Duodenal mucosa (tissue), 2 donors: Measurements from ENCODE around the gene ADH4.
"Not testable (repeated sequence)": the region's sequence is repeated elsewhere in the genome, so short reads cannot be mapped to it uniquely, and the experiment has no call there.

Source experiments
- H3K27ac ChIP-seq: one replicate; pipeline ENCODE4 v1.7.0; 2013; ENCODE audit warnings: low read depth, low read length
- H3K27me3 ChIP-seq, 2 donors: one replicate each; pipeline ENCODE4 v1.7.0; 2013; ENCODE audit warnings: low read length in 2 of 2, control low read depth in 1 of 2; ENCODE audit not compliant: insufficient read depth in 2 of 2, control insufficient read depth in 1 of 2
- H3K36me3 ChIP-seq, 2 donors: one replicate each; pipeline ENCODE4 v1.7.0; 2013; ENCODE audit warnings: low read length in 2 of 2, control low read depth in 1 of 2; ENCODE audit not compliant: insufficient read depth in 2 of 2, control insufficient read depth in 1 of 2
- H3K4me1 ChIP-seq, 2 donors: one replicate each; pipeline ENCODE4 v1.7.0; 2013; ENCODE audit warnings: low read length in 2 of 2, control low read depth in 1 of 2; ENCODE audit not compliant: insufficient read depth in 2 of 2, control insufficient read depth in 1 of 2
- H3K4me3 ChIP-seq, 2 donors: one replicate each; pipeline ENCODE4 v1.7.0; 2013; ENCODE audit warnings: low read length in 2 of 2, low read depth in 1 of 2
- H3K9ac ChIP-seq, 2 donors: one replicate each; pipeline ENCODE4 v1.7.0; 2013; ENCODE audit warnings: low read length in 2 of 2, low read depth in 1 of 2
- H3K9me3 ChIP-seq, 2 donors: one replicate each; pipeline ENCODE4 v1.7.0; 2013; ENCODE audit warnings: low read length in 2 of 2, control low read depth in 1 of 2; ENCODE audit not compliant: control insufficient read depth in 1 of 2

Gene ADH4

DNA sequence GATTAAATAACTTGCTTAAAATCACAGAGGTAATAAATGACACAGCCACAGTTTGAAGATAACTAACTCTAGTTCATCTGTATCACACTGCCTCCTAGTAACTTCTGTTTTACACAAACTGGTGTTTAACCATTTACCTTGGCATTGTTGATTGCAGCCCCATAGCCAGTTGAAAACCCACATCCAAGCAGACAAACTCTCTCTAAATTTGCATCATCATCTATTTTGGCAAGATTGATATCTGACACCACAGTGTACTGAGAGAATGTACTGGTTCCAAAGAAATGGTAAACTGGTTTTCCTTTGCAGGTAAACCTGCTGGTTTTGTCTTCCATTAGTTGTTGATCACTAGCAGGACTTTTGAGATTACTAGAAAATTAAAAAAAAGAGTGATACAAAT, 7.8 kb downstream of the ADH4 start:
- Histone ChIP-seq H3K4me1 (no peaks in the 10 kb centered on the region), H3K36me3 (peaks cover 6 to 17% of the 10 kb centered on the region in 2 donors), H3K9ac (no peak overlapping the region), H3K27ac (no peak overlapping the region), H3K4me3 (no peak overlapping the region), H3K27me3 (no peaks in the 10 kb centered on the region), H3K9me3 (no peaks in the 10 kb centered on the region)

DNA sequence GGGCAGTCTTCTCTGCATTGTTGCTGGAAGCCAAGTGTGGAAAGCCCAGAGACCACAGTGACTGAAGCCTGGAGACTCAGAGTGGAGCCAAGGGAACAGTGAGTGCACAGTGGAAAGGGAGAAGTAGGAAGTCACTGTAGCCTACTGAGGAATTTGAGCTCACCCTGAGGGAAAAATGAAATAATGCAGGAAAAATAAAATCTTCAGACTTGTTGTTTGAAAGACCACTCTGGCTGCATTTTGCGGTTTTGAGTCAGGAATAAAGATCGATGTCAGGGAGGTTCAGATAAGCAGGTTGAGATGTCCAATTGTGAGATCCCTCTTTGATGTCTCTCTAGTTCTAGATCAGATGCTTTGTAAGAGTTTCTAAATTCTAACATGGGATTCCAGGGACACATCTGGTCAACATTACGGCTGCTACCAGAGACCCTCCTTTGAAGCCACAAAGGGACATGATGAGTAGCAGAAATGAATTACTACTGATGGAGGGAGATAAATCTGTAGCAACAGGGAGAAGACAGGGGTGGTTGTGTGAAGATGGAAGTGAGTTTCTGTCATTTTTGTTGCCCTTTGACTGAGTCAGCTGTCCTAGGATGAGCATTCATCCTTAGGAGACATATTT, 8.4 kb downstream of the ADH4 start:
- no peaks in the 10 kb centered on the region for H3K9me3 ChIP-seq
- H3K9ac ChIP-seq, result no peak overlapping the region
- no peaks in the 10 kb centered on the region for H3K4me1 ChIP-seq
- H3K27me3 ChIP-seq, result no peaks in the 10 kb centered on the region
- no peak overlapping the region for H3K27ac ChIP-seq
- H3K4me3 ChIP-seq, result no peak overlapping the region
- peaks cover 6 to 17% of the 10 kb centered on the region in 2 donors for H3K36me3 ChIP-seq

DNA sequence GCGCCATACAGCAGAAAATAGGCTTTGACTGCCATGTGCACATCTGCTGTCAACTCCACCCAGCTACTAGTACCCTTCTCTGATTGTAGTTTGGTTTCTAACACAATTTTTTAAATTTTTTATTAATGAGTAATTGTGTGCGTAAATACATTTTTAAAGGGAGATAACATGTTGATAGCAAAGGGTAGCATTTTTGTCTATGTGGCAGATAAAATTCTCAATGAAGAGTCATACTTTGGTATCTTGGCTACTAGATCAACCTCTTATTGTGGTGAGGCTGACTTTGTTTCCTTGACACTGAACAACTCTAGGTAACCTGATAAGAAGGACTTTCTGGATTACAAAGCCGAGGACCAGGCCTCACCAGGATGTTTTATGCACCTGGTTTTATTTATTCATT, 9.5 kb downstream of the ADH4 start:
- no peak overlapping the region for H3K27ac ChIP-seq
- H3K4me1 ChIP-seq, result no peaks in the 10 kb centered on the region
- H3K9me3 ChIP-seq, result no peaks in the 10 kb centered on the region
- no peak overlapping the region for H3K4me3 ChIP-seq
- peaks cover 6 to 17% of the 10 kb centered on the region in 2 donors for H3K36me3 ChIP-seq
- H3K9ac ChIP-seq, result no peak overlapping the region
- H3K27me3 ChIP-seq, result no peaks in the 10 kb centered on the region

DNA sequence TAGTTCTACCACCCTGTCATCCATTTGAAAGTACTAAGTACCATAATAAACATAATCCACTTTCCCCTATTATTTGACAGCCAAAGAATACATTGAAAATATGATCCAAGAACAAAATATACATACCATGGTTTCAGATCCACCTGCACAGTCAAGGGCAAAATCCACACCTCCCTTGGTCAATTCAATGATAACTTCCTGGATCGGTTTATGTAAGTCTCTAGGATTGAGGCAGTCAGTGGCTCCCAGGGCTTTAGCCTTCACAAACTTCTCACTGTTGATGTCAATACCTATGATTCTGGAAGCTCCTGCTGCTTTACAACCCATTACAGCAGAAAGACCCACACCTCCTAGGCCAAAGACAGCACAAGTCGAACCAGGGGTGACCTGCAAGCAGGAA, 12.7 kb downstream of the ADH4 start:
- H3K36me3 ChIP-seq, result peaks cover 6 to 12% of the 10 kb centered on the region in 2 donors
- no peaks in the 10 kb centered on the region for H3K4me1 ChIP-seq
- H3K27ac ChIP-seq, result no peak overlapping the region
- no peaks in the 10 kb centered on the region for H3K27me3 ChIP-seq
- H3K4me3 ChIP-seq, result no peak overlapping the region
- no peak overlapping the region for H3K9ac ChIP-seq
- no peaks in the 10 kb centered on the region for H3K9me3 ChIP-seq

DNA sequence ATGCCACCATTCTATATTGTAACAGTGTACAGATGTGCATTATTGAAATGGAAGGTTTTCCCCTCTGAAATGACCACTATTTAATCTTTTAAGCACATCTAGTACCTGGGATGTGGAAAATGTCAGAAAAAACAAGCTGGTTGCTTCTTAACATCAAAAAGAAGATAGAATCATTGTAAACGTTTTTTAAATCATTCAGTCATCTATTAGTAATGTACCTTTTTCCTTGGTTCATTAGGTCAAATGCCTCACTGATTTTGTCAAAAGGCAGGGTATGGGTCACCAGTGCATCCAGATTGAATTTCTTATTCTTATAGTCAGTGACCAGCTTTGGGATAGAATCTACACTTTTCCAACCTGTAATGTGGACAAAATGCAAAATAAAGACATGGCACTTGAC, 17.7 kb downstream of the ADH4 start:
- Histone ChIP-seq H3K27ac (no peak overlapping the region), H3K4me1 (peaks cover 9% of the 10 kb centered on the region in 2 donors), H3K9me3 (no peaks in the 10 kb centered on the region), H3K27me3 (no peaks in the 10 kb centered on the region), H3K36me3 (peaks cover 0 to 5% of the 10 kb centered on the region in 2 donors), H3K9ac (no peak overlapping the region), H3K4me3 (no peak overlapping the region)

DNA sequence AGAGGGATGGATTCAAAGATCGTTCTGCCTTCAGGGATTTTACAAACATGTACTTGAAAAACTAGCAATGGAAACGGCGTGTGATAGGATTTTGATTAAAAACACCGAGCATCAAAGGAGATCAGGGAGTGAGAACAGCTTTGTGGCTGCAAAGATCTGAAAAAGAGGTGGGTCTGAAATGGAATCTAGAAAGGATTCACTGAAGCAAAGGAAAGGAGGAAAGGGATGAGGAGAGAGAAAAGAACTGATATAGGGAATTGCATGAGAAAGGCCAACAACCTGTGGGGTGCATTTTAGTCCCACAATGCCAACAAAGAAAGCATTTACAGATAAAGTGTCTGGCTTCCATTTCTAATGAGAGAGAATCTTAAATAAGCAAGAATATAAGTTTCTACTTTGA, 23.1 kb downstream of the ADH4 start:
- Histone ChIP-seq H3K27ac (no peak overlapping the region), H3K4me3 (no peak overlapping the region), H3K9me3 (no peaks in the 10 kb centered on the region), H3K36me3 (peaks cover 0 to 4% of the 10 kb centered on the region in 2 donors), H3K4me1 (peaks cover 9% of the 10 kb centered on the region in 2 donors), H3K27me3 (no peaks in the 10 kb centered on the region), H3K9ac (no peak overlapping the region)

DNA sequence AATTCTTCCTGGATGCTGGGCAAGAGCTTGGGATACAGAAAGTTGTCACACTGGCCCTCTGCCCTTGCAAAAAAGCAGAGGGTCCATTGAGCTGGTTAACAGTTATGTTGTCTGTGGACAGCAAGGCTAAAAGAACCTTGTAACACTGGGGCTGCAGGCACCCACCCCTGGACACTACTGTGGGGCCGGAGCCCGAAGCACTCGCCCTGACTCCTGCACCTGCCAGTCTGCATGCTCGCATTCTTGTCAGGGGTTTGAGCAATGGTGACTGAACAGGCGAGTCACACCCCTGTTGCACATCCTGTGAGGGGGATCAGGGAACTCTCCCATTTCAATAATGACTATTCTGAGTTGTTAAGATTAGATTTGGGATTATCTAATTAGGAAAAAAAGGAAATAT, 23.6 kb downstream of the ADH4 start:
- Histone ChIP-seq H3K4me3 (no peak overlapping the region), H3K36me3 (no peaks in the 10 kb centered on the region), H3K4me1 (peaks cover 9% of the 10 kb centered on the region in 2 donors), H3K27ac (no peak overlapping the region), H3K9ac (no peak overlapping the region), H3K9me3 (no peaks in the 10 kb centered on the region), H3K27me3 (no peaks in the 10 kb centered on the region)

DNA sequence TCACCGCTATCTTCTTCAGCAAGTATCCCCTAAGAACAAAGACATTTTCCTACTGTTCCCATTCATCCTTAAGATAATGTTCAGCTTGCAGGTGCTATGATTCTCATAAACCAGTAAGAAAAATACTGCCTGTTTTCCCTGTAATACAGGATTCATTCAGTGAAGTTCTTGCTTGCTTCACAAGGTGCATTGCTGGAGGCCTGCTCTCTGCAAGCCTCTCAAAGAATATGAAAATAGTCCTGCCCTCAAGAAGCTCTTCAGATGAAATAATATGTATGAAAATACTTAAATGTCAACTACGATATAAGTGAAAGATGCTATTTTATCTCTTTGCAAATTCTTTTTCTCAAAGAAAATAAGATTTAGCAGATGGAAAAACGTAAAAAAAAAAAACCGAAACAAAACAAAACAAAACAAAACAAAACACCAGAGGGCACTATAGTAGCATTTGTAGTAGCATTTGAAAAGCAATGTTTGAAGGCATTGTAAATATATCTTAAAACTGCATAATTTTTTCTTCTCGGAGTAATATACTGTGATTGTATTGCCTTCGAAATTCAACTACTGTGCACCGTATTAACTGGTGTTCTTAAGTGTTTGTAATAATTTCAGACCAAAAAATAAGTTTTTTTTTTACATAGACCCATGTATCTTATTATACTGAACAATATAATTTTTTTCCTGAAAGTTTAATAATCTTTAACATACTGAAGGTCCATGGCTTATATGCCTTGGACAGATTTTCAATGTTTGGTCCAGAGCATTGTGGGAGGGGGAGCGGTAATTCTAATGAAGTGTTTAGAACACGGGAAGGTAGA, 26.0 kb downstream of the ADH4 start:
- Histone ChIP-seq H3K9ac (no peak overlapping the region), H3K27me3 (no peaks in the 10 kb centered on the region)

DNA sequence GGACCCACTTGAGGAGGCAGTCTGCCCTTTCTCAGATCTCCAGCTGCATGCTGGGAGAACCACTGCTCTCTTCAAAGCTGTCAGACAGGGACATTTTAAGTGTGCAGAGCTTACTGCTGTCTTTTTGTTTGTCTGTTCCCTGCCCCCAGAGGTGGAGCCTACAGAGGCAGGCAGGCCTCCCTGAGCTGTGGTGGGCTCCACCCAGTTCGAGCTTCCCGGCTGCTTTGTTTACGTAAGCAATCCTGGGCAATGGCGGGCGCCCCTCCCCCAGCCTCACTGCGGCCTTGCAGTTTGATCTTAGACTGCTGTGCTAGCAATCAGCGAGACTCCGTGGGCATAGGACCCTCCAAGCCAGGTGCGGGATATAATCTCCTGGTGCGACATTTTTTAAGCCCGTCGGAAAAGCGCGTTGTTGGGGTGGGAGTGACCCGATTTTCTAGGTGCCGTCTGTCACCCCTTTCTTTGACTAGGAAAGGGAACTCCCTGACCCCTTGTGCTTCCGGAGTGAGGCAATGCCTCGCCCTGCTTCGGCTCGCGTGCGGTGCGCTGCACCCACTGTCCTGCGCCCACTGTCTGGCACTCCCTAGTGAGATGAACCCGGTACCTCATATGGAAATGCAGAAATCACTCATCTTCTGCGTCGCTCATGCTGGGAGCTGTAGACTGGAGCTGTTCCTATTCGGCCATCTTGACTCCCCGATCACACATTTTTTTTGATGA, 26.8 kb downstream of the ADH4 start:
- not testable (repeated sequence) for H3K4me1 ChIP-seq, H3K9ac ChIP-seq, H3K27ac ChIP-seq, H3K9me3 ChIP-seq, H3K36me3 ChIP-seq, H3K4me3 ChIP-seq, H3K27me3 ChIP-seq

More for the DNA sequence above, 26.0 kb downstream of the ADH4 start:
- Histone ChIP-seq H3K4me3 (no peak overlapping the region), H3K36me3 (no peaks in the 10 kb centered on the region), H3K27ac (no peak overlapping the region), H3K9me3 (no peaks in the 10 kb centered on the region), H3K4me1 (no peaks in the 10 kb centered on the region)

DNA sequence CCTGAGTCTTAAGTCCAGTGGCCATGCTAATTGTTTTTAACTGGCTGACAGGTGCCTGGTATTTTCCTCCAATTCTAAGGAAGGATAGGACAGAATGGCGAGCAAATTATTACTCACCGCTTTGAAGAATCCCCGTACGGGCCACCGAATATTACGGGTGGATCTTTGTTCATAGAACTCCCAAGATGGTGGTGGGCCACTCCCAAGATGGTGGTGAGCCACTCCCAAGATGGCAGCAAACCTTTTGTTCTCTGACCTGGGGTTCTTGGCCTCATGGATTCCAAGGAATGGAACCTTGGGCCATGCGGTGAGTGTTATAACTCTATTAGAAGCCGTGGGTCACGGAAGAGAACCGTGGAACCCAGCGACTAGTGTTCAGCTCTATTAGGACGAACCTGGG, 34.8 kb downstream of the ADH4 start:
- not testable (repeated sequence) for H3K9me3 ChIP-seq, H3K4me1 ChIP-seq, H3K36me3 ChIP-seq, H3K27me3 ChIP-seq, H3K9ac ChIP-seq, H3K27ac ChIP-seq, H3K4me3 ChIP-seq
